Measurements from ENCODE around the gene NUDT16L1. TPM values are rescaled to one million over a fixed set of nuclear protein-coding genes. Genes with fewer than 3 reads are reported as not detected.

Gene NUDT16L1
- total RNA-seq, 1 donor from 2014 or later = 77.3 TPM

- H3K4me3 ChIP-seq = no peak overlapping the region
- no peaks in the 10 kb centered on the region for H3K4me1 ChIP-seq
- peaks cover 58 to 79% of the 10 kb centered on the region in 2 donors for H3K36me3 ChIP-seq
- H3K27ac ChIP-seq = no peak overlapping the region
- intact Hi-C loops (cut with DNase I) = no loop called here
- H3K27me3 ChIP-seq = no peaks in the 10 kb centered on the region
- no peak for TF ChIP-seq CTCF (IDR thresholded peaks at IDR 0.05)
- DNase-seq (ENCODE audit: low spot score in 2 of 2) = no peak
- no peaks in the 10 kb centered on the region for H3K9me3 ChIP-seq
These were observed 6.7 kb upstream of the NUDT16L1 start for GRCh38 chr16:4686497-4687210.

- Histone ChIP-seq H3K27ac (no peak overlapping the region), H3K27me3 (no peaks in the 10 kb centered on the region), H3K4me3 (no peak overlapping the region), H3K4me1 (peaks cover 0 to 2% of the 10 kb centered on the region in 2 donors), H3K36me3 (peaks cover 51 to 71% of the 10 kb centered on the region in 2 donors), H3K9me3 (no peaks in the 10 kb centered on the region)
- intact Hi-C loops (cut with DNase I) = no loop called here
- no peak for TF ChIP-seq CTCF (IDR thresholded peaks at IDR 0.05)
- no peak for DNase-seq (ENCODE audit: low spot score in 2 of 2)
These were observed 5.9 kb upstream of the NUDT16L1 start for GRCh38 chr16:4687416-4687815.

- Histone ChIP-seq H3K36me3 (peaks cover 45 to 64% of the 10 kb centered on the region in 2 donors), H3K4me3 (no peak overlapping the region), H3K27ac (no peak overlapping the region), H3K9me3 (no peaks in the 10 kb centered on the region), H3K4me1 (peaks cover 5 to 9% of the 10 kb centered on the region in 2 donors), H3K27me3 (no peaks in the 10 kb centered on the region)
- intact Hi-C loops (cut with DNase I) = no loop called here
- no peak for TF ChIP-seq CTCF (IDR thresholded peaks at IDR 0.05)
- DNase-seq (ENCODE audit: low spot score in 2 of 2) = no peak
These were observed 5.3 kb upstream of the NUDT16L1 start for GRCh38 chr16:4687946-4688673.

GRCh38 chr16:4688674-4689045 lies 4.7 kb upstream of the NUDT16L1 start:
- Histone ChIP-seq H3K4me1 (peaks cover 5 to 9% of the 10 kb centered on the region in 2 donors), H3K4me3 (no peak overlapping the region), H3K36me3 (peaks cover 40 to 60% of the 10 kb centered on the region in 2 donors), H3K9me3 (no peaks in the 10 kb centered on the region), H3K27me3 (no peaks in the 10 kb centered on the region), H3K27ac (no peak overlapping the region)
- no peak for TF ChIP-seq CTCF (IDR thresholded peaks at IDR 0.05)
- DNase-seq (ENCODE audit: low spot score in 2 of 2) = no peak
- intact Hi-C loops (cut with DNase I) = no loop called here

GRCh38 chr16:4689091-4689671 lies 4.2 kb upstream of the NUDT16L1 start:
- intact Hi-C loops (cut with DNase I) = no loop called here
- no peak overlapping the region for H3K4me3 ChIP-seq
- no peaks in the 10 kb centered on the region for H3K27me3 ChIP-seq
- H3K27ac ChIP-seq = no peak overlapping the region
- DNase-seq (ENCODE audit: low spot score in 2 of 2) = no peak
- H3K36me3 ChIP-seq = peaks cover 35 to 55% of the 10 kb centered on the region in 2 donors
- peaks cover 6 to 9% of the 10 kb centered on the region in 2 donors for H3K4me1 ChIP-seq
- TF ChIP-seq CTCF (IDR thresholded peaks at IDR 0.05) = no peak
- no peaks in the 10 kb centered on the region for H3K9me3 ChIP-seq

All from ascending aorta (tissue), 2 donors.